GM13977 (cell line): Measurements from ENCODE around the gene FAM168A.

Experiments
- DNase-seq: peaks from one replicate; pipeline ENCODE4 v3.0.0; 2012; ENCODE audit warnings: low spot score
- in situ Hi-C: fragments of 300-500 bp; cut with MboI; formaldehyde crosslinking; loops from one replicate; pipeline ENCODE4 v1.12.0; 2022; ENCODE audit warnings: low sequenced_read_pairs, low pct_unique_long_range_greater_than_20kb, mixed read lengths, inconsistent platforms; ENCODE audit not compliant: unreplicated experiment
- TF ChIP-seq, protein P1 (sequence below): IDR thresholded peaks from 2 replicates; pipeline ENCODE4 v1.5.1; 2012; ENCODE audit warnings: mild to moderate bottlenecking, control low read depth; ENCODE audit not compliant: insufficient read depth; ENCODE audit errors: extremely low read depth, missing control alignments

Gene FAM168A

DNA sequence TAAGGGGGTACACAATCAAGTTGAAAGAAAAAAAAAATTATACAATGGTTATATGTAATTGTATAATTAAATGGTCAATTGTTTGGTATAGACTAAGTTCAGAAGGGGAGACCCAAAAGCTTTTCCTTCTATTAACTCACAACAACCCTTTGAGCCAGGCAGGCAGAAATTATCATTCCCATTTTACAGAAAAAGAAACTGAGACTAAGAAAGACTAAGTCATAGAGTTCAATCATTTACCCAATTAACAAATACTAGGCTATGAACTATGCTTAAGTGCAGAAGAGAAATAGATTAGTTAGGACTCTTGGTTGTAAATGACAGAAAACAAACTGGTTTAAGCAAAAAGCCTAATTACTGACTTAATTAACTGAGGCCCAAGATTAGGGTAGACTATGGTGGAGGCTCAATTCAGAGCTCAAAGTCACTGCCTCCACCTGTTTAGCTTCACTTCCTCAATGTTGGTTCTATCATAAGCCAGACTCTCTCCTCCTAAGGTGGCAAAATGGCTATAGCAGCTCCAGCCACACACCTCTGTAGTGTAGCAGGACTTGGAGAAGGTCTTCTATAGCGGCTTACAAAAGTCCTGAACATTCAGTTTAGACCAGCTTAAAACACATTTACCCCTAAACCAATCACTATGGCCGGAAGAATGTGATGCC, 34.2 kb downstream of the FAM168A start:
- no peak for DNase-seq
- in situ Hi-C loops = no loop called here
- TF ChIP-seq, protein P1, sequence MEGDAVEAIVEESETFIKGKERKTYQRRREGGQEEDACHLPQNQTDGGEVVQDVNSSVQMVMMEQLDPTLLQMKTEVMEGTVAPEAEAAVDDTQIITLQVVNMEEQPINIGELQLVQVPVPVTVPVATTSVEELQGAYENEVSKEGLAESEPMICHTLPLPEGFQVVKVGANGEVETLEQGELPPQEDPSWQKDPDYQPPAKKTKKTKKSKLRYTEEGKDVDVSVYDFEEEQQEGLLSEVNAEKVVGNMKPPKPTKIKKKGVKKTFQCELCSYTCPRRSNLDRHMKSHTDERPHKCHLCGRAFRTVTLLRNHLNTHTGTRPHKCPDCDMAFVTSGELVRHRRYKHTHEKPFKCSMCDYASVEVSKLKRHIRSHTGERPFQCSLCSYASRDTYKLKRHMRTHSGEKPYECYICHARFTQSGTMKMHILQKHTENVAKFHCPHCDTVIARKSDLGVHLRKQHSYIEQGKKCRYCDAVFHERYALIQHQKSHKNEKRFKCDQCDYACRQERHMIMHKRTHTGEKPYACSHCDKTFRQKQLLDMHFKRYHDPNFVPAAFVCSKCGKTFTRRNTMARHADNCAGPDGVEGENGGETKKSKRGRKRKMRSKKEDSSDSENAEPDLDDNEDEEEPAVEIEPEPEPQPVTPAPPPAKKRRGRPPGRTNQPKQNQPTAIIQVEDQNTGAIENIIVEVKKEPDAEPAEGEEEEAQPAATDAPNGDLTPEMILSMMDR = no peak

DNA sequence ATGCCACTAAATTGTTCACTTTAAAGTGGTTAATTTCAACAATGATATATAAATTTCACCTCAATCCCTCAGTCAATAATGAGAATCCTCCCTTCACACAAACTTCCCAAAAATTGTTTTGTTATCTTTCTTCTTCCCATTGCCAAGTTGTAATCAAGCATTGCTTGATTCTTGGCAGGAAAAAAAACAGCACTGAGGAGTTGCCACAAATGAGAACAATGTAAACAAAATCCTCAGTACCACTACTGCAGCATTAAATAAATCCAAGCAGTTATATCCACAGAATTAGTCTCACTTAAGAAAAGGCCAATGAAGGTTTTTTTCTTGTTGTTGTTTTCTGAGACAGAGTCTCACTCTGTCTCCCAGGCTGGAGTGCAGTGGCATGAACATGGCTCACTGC, 38.2 kb downstream of the FAM168A start:
- in situ Hi-C loops = no loop called here
- DNase-seq = no peak
- TF ChIP-seq, protein P1 = no peak

DNA sequence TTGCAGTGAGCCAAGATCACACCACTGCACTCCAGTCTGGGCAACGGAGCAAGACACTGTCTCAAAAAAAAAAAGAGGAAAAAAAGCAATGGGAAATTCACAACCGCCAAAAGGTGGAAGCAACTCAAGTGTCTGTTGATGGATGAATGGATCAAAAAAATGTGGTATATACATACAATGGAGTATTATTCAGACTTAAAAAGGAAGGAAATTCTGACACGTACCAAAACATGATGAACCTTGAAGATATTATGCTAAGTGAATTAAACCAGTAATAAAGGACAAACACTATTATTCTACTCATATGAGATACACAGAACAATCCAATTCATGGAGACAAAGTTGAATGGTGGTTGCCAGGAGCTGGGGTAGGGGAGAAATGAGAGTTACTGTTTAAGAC, 40.9 kb downstream of the FAM168A start:
- in situ Hi-C loops = no loop called here
- DNase-seq = no peak
- TF ChIP-seq, protein P1 = no peak

DNA sequence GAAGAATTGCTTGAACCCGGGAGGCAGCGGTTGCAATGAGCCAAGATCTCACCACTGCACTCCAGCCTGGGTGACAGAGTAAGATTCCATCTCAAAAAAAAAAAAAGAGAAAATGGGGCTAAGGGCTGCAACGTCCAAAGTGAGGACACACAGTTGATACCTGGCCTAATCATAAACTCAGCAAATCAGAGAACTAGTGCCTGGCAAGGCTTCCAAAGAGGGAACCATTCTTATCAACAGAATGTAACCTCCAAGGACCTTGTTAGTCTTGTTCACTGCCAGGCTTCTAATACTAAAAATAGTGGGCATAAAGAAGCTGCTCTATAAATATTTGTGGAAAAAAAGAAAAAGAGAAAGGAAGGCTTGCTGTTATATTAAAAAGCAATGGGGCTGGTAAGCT, 42.3 kb downstream of the FAM168A start:
- in situ Hi-C loops = no loop called here
- TF ChIP-seq, protein P1 = no peak
- no peak for DNase-seq

DNA sequence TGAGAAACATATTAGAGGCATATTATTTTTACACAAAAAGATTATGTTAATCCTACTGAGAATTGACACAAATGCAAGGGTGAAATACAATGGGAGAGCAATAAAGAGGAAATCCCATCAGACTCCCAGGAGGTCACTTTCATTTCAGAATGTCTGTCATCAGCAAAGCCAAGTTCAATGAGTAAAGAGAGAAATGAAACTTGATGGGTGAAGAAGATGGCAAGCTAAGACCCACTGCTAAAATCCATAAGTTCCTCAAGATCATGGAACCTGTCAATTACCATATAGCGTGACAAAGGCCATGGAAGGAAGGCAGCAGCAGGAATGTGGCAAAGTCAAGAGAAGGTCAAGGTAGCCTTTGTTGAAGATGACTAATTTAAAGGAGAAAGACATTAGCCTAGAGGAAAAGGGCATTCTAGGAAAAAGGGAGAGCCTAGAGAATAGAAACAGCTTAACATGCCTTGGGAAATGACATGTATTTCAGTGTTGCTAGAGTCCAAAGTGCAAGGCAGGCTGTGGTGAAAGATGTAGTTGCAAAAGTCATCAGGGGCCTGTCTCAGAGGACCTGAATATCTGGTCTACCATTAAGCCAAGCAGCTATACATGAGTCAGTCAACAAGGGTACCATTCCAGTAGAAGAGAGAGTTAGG, 43.1 kb downstream of the FAM168A start:
- TF ChIP-seq, protein P1 = no peak
- no peak for DNase-seq
- in situ Hi-C loops = no loop called here

DNA sequence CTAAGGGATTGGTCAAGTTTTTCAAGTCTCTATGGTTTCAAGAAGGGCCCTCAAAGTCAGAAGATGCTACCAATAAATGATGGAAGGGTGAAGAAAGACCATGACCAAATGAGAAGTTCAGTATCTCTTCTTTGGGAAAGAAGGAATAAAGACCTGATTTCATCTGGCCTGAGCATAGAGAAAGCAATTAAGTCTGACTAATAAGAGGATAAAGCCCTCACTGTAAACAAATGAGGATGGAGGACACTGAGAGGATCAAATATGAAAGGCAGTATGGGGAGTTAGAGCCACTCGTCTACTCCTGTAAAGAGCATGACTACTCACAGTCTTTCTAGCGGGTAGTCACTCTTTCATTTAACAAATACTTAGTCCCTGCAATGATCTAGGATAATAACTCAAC, 44.6 kb downstream of the FAM168A start:
- TF ChIP-seq, protein P1 = no peak
- no peak for DNase-seq
- in situ Hi-C loops = no loop called here
